Bronchial epithelial cell (primary cell): ENCODE measurements around the gene FICD. TPM values are rescaled to one million over a fixed set of nuclear protein-coding genes. Genes with fewer than 3 reads are reported as not detected.
A peak's percentile ranks its signal among the peaks of the same experiment; 100 is the strongest.
"Not testable (repeated sequence)": the region's sequence is repeated elsewhere in the genome, so short reads cannot be mapped to it uniquely, and the experiment has no call there.

ENCODE experiments used
- DNase-seq: peaks from one replicate; pipeline ENCODE4 v3.0.0-alpha.2; 2010; ENCODE audit warnings: low read depth
- FAIRE-seq: peaks from 2 replicates; lab custom pipeline; 2011; peaks lifted over from hg19 to GRCh38; lab: Jason Lieb, UNC
- H3K27me3 ChIP-seq: 2 replicates; pipeline ENCODE4 v1.5.1; 2011; ENCODE audit warnings: low read length; ENCODE audit not compliant: control insufficient read depth, insufficient read depth
- H3K36me3 ChIP-seq: 2 replicates; pipeline ENCODE4 v1.5.1; 2011; ENCODE audit warnings: low read length; ENCODE audit not compliant: control insufficient read depth, insufficient read depth
- H3K4me3 ChIP-seq: 2 replicates; pipeline ENCODE4 v1.5.1; 2011; ENCODE audit warnings: mild to moderate bottlenecking, low read depth, low read length, control low read depth
- total RNA-seq: library from RNA; depleted of rRNA; stranded (reverse); fragments of >200 nt; gene quantifications from 2 replicates; pipeline ENCODE4 v1.2.1, GENCODE V29; 2014
- TF ChIP-seq, protein P1 (sequence below): IDR thresholded peaks from 2 replicates; pipeline ENCODE4 v1.5.1; 2011; ENCODE audit warnings: mild to moderate bottlenecking, moderate library complexity, low read length, control low read depth, inconsistent platforms; ENCODE audit not compliant: insufficient read depth, severe bottlenecking

The FICD gene
- total RNA-seq, 1 donor from 2014 or later: 11.6 TPM

GRCh38 chr12:108483213-108484059, 31.6 kb upstream of the FICD start:
- DNase-seq: peak; percentile 87

DNA sequence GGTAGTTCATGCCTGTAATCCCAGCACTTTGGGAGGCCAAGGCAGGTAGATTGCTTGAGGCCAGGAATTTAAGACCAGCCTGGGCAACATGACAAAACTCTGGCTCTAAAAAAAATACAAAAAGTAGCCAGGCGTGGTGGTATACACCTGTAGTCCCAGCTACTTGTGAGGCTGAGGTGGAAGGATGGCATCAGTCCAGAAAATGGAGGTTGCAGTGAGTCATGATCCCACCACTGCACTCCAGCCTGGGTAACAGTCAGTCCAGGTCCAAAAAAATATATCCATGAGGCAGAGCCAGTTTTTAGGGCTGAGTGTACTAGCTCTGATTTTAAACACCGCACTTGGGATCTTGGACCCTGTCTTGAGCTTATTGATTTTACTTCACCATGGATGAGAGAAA, 30.6 kb upstream of the FICD start:
- TF ChIP-seq, protein P1, sequence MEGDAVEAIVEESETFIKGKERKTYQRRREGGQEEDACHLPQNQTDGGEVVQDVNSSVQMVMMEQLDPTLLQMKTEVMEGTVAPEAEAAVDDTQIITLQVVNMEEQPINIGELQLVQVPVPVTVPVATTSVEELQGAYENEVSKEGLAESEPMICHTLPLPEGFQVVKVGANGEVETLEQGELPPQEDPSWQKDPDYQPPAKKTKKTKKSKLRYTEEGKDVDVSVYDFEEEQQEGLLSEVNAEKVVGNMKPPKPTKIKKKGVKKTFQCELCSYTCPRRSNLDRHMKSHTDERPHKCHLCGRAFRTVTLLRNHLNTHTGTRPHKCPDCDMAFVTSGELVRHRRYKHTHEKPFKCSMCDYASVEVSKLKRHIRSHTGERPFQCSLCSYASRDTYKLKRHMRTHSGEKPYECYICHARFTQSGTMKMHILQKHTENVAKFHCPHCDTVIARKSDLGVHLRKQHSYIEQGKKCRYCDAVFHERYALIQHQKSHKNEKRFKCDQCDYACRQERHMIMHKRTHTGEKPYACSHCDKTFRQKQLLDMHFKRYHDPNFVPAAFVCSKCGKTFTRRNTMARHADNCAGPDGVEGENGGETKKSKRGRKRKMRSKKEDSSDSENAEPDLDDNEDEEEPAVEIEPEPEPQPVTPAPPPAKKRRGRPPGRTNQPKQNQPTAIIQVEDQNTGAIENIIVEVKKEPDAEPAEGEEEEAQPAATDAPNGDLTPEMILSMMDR: no peak
- Histone ChIP-seq H3K36me3 (no peaks in the 10 kb centered on the region), H3K27me3 (no peaks in the 10 kb centered on the region), H3K4me3 (no peak overlapping the region)
- DNase-seq: peak; percentile 36
- FAIRE-seq: no peak

More at GRCh38 chr12:108483213-108484059, 31.6 kb upstream of the FICD start:
- Histone ChIP-seq H3K36me3 (no peaks in the 10 kb centered on the region), H3K4me3 (no peak overlapping the region), H3K27me3 (no peaks in the 10 kb centered on the region)
- FAIRE-seq: no peak
- TF ChIP-seq, protein P1: no peak

GRCh38 chr12:108484845-108485244, 30.2 kb upstream of the FICD start:
- Histone ChIP-seq H3K4me3 (no peak overlapping the region), H3K27me3 (no peaks in the 10 kb centered on the region), H3K36me3 (no peaks in the 10 kb centered on the region)
- FAIRE-seq: no peak
- DNase-seq: no peak
- TF ChIP-seq, protein P1: no peak

DNA sequence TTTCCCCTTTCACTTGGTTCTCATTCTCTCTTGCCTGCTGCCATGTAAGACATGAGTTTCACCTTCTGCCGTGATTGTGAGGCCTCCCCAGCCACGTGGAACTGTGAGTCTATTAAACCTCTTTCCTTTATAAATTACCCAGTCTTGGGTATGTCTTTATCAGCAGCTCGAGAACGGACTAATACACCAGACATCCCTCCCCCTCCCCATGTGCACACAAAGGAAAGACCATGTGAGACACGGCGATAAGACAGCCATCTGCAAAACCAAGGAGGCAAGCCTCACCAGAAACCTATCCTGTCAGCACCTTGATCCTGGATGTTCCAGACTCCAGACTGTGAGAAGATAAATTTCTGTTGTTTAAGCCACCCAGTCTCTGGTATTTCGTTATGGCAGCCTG, 29.7 kb upstream of the FICD start:
- FAIRE-seq: not testable (repeated sequence)

GRCh38 chr12:108487029-108487428, 28.0 kb upstream of the FICD start:
- not testable (repeated sequence) for H3K27me3 ChIP-seq, H3K36me3 ChIP-seq, FAIRE-seq, DNase-seq, H3K4me3 ChIP-seq

More for the DNA sequence above, 29.7 kb upstream of the FICD start:
- DNase-seq, H3K36me3 ChIP-seq, H3K4me3 ChIP-seq, H3K27me3 ChIP-seq: not testable (repeated sequence)

GRCh38 chr12:108491256-108491655, 23.8 kb upstream of the FICD start:
- DNase-seq (no peak), FAIRE-seq (no peak)
- H3K27me3 ChIP-seq: no peaks in the 10 kb centered on the region
- no peaks in the 10 kb centered on the region for H3K36me3 ChIP-seq
- no peak overlapping the region for H3K4me3 ChIP-seq
- TF ChIP-seq, protein P1: no peak
